ENCODE results near the gene KCNQ1. TPM values are rescaled to one million over a fixed set of nuclear protein-coding genes. Genes with fewer than 3 reads are reported as not detected.

Gene KCNQ1
- total and polyA plus RNA-seq, 9 of the 15 experiments (the other 6 are each of a cell fraction or from before 2014, with no cell fraction given): 0.44 TPM; not detected in 8

GRCh38 chr11:2416765-2417164, 28.0 kb upstream of the KCNQ1 start:
- DNase-seq (ENCODE audit: extremely low read depth in 1 of 4, low spot score in 3 of 4): no peak
- Histone ChIP-seq H3K36me3 (ENCODE audit: control insufficient read depth, insufficient read depth, low read length) (no peaks in the 10 kb centered on the region), H3K9ac (ENCODE audit: insufficient read depth in 1 of 2, low read depth in 2 of 2, low read length in 2 of 2) (no peak overlapping the region), H3K9me3 (replicated peaks; ENCODE audit: control insufficient read depth, insufficient read depth, low read depth, low read length) (no peaks in the 10 kb centered on the region), H3K4me3 (no peak overlapping the region), H3K27ac (ENCODE audit: extremely low read depth, low read depth, low read length) (no peak overlapping the region), H3K9me1 (ENCODE audit: control insufficient read depth, insufficient read depth, low read length) (no peaks in the 10 kb centered on the region), H2AFZ (ENCODE audit: low read depth, low read length) (no peak overlapping the region), H3K4me2 (ENCODE audit: insufficient read depth, low read length) (no peak overlapping the region), H3K4me1 (replicated peaks in 1 of 2; ENCODE audit: control insufficient read depth in 2 of 2, insufficient read depth in 2 of 2, low read length in 2 of 2) (peaks cover 0 to 76% of the 10 kb centered on the region in 2 experiments; a peak in 3 of 5 replicates), H4K20me1 (replicated peaks; ENCODE audit: control insufficient read depth, insufficient read depth, low read length) (peaks cover 16% of the 10 kb centered on the region; the same call in 1 of the 2 replicates), H3K79me2 (ENCODE audit: control insufficient read depth, insufficient read depth, low read length) (no peaks in the 10 kb centered on the region), H3K27me3 (ENCODE audit: control insufficient read depth in 2 of 2, insufficient read depth in 2 of 2, low read length in 2 of 2) (peaks cover 6 to 67% of the 10 kb centered on the region in 2 experiments; a peak in 4 of 5 replicates)
- ChIA-PET POLR2A (interaction anchor here (1.0 to 1.1 kb wide), 2 partner anchors 11 to 16 kb away, joined by 3 read pairs; partner anchors contain the start of gene TSSC4), CTCF (ENCODE audit: low intra/inter-chr PET ratio) (interaction anchor here (1.5 kb wide), 1 partner anchor 219 kb away, joined by 3 read pairs; no protein-coding TSS in a partner anchor)
- intact Hi-C loops (cut with micrococcal nuclease): no loop called here
- no TSS peak for BruUV-seq (replicated peaks)
- 6% methylated on average over 17 of the region's 18 CpGs for WGBS (ENCODE audit: insufficient coverage, low coverage, missing lambda C conversion rate)
- in situ Hi-C loops (cut with MboI): loop anchor here (5.0 kb wide), 2 partner anchors 104 to 214 kb away; no protein-coding TSS in a partner anchor
- FAIRE-seq: no peak
- ATAC-seq: no peak
- TF ChIP-seq TEAD1 (CRISPR knock-in tag; IDR thresholded peaks at IDR 0.05): no peak
- TF ChIP-seq ZNF766 (CRISPR knock-in tag; conservative IDR thresholded peaks at IDR 0.05): no peak
- no peak for TF ChIP-seq NFXL1 (CRISPR knock-in tag; IDR thresholded peaks at IDR 0.05)
- no peak for TF ChIP-seq RERE (CRISPR knock-in tag; IDR thresholded peaks at IDR 0.05; ENCODE audit: borderline replicate concordance)
- TF ChIP-seq SMARCA4 (IDR thresholded peaks at IDR 0.05): no peak
- no peak for TF ChIP-seq NBN (IDR thresholded peaks at IDR 0.05; ENCODE audit: low read depth)
- TF ChIP-seq NR1H2 (CRISPR knock-in tag; IDR thresholded peaks at IDR 0.05): no peak
- no peak for TF ChIP-seq TBL1XR1 (IDR thresholded peaks at IDR 0.05; ENCODE audit: low read length in 2 of 2)
- TF ChIP-seq ZNF445 (CRISPR knock-in tag; IDR thresholded peaks at IDR 0.05; ENCODE audit: low read depth): no peak
- TF ChIP-seq MAX (CRISPR knock-in tag; IDR thresholded peaks at IDR 0.05): no peak
- no peak for TF ChIP-seq PBX2 (CRISPR knock-in tag; IDR thresholded peaks at IDR 0.05; ENCODE audit: low read depth)
- no peak for TF ChIP-seq PBX2 (tag; conservative IDR thresholded peaks at IDR 0.05; ENCODE audit: low read depth)
- TF ChIP-seq ZNF511 (CRISPR knock-in tag; IDR thresholded peaks at IDR 0.05): no peak
- TF ChIP-seq FOXA1 (IDR thresholded peaks at IDR 0.05; ENCODE audit: borderline replicate concordance): no peak
- TF ChIP-seq TARDBP (IDR thresholded peaks at IDR 0.05): no peak
